Smooth muscle cell of bladder (primary cell): ENCODE measurements around the gene OGN. TPM values are rescaled to one million over a fixed set of nuclear protein-coding genes. Genes with fewer than 3 reads are reported as not detected.

Experiments
- total RNA-seq: library from RNA; depleted of rRNA; stranded (reverse); fragments of >200 nt; gene quantifications from 2 replicates; pipeline ENCODE4 v1.2.3, GENCODE V29; 2014

OGN gene, protein sequence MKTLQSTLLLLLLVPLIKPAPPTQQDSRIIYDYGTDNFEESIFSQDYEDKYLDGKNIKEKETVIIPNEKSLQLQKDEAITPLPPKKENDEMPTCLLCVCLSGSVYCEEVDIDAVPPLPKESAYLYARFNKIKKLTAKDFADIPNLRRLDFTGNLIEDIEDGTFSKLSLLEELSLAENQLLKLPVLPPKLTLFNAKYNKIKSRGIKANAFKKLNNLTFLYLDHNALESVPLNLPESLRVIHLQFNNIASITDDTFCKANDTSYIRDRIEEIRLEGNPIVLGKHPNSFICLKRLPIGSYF
- total RNA-seq = 0.57 and 0.65 TPM in 2 replicates

GRCh38 chr9:92404042-92404836 lies at the start of gene OGN:
Gene OGN, minus strand, starts transcription at chr9:92404578. Its CDS starts 1,171 bp downstream, at chr9:92403407.

DNA sequence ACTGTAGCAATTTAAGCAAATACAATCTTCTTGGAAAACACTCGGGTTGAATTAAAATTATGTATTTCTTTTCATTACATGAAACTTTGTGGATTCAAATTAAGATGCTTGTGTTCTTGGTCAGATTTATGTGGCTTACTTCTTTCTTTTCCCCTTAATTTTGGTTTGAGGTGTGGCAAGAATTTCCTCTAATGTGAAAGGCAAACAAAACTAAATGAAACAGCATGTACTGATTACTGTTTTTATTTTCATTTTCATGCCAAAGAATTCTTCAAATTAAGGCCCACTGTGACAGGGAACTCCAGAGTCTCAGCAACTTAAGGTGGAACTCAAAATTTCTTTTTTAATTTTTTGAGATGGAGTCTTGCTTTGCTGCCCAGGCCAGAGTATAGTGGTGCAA lies 20.0 kb upstream of the OGN start, which contains the start of gene OMD:
TSS of gene OMD (minus strand) at position 132 of the 400 bp plus-strand sequence. CDS start 6,913 bp downstream, outside the sequence.

Other genes starting within 250 kb of the OGN start
- gene IARS1, start 110.9 kb downstream of the OGN start, total RNA-seq = 445 and 751 TPM in 2 replicates
- gene NOL8, start 79.2 kb downstream of the OGN start, total RNA-seq = 18.9 and 28.8 TPM in 2 replicates
- gene CENPP, start 78.6 kb downstream of the OGN start, total RNA-seq = 1.8 and 2.4 TPM in 2 replicates
- gene OMD, start 19.9 kb upstream of the OGN start, total RNA-seq = not detected in 2 replicates
- 1.1 and 2.0 TPM in 2 replicates for gene ASPN, start 77.9 kb upstream of the OGN start, total RNA-seq
- 4.3 and 5.0 TPM in 2 replicates for gene ECM2, start 131.4 kb upstream of the OGN start, total RNA-seq